GM19240 (cell line): ENCODE data around the gene S100A8.
"Not testable (repeated sequence)": the region's sequence is repeated elsewhere in the genome, so short reads cannot be mapped to it uniquely, and the experiment has no call there.

Experiments
- DNase-seq: peaks from one replicate; pipeline ENCODE4 v3.0.0; 2011; ENCODE audit warnings: low spot score; ENCODE audit not compliant: insufficient read length

Gene S100A8

GRCh38 chr1:153390938-153391710 is at the start of gene S100A8:
Gene S100A8, minus strand, starts transcription at chr1:153391073. Its CDS starts 538 bp downstream, at chr1:153390535.
- no peak for DNase-seq

DNA sequence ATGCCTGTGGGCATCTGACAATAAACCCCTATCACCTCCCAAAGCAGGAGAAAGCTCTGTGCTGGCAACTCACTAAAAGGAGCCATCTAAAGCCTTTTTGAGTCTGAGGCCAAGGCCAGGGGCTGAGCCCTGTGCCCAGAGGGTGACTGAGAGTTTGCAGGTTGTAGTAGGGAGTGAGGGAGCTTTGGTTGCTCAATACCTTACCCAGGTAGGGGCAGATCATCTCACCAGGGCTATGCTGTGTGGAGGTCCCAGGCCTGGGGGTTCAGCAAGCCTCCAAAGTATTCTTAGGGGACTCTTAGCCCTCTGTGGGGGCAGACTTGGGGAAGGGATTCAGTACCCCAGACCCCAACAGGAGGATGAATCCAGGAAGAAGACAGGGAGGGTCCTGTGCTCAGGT is 48.4 kb upstream of the S100A8 start:
- DNase-seq = no peak

GRCh38 chr1:153438599-153438998 is 47.7 kb upstream of the S100A8 start:
- no peak for DNase-seq

- DNase-seq = no peak
These were observed 46.4 kb upstream of the S100A8 start for GRCh38 chr1:153437236-153437635.

DNA sequence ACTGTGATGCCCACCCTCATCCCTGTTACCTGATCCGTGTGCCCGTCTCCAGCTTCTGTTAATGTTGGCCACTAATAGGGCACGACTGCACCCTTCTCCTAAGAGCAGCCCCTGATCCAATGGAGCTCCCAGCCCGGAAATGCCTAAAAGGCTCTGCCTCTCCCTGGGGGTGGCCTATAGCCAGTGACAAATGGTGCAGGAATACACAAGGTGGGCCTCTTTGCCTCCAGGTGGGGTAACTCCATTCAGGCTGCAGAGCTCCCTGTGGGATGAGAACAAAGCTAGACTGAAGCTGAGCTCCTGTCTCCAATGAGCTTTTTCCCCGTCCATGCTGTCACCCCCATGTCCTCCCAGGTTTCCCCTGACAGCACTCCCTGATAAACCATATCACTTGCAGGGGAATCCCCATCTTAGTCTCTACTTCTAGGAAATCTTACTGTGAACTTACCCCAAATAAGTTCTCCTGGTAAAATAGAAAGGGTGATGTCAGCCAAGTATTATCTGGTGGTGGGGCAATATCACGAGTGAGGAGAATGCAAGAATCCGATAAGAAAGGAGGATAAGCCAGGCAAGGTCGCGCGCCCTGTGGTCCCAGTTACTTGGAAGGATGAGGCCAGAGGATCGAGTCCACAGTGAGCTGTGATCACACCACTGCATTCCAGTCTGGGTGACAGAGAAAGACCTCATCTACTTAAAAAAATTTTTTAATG is 44.0 kb upstream of the S100A8 start:
- no peak for DNase-seq

GRCh38 chr1:153432874-153433681 is 42.2 kb upstream of the S100A8 start:
- DNase-seq = no peak

DNA sequence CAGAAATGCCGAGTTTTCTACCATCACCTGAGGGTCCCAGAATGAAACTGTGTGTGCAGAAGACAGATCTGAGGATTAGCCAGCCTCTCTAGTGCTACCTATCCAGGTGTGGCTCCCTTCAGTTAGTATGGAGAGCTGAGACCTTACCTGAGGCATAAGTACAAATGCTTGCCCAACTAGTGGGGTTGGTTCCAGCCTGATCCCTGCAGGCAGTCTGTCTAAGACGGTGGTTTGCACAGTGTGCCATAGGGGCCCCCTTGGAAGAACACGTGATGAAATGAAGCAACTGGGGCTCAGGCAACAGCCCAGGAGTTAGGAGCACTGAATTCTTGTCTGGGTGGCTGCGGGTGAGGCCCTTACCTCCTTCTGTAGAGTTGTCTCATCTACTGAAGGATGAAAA is 41.1 kb upstream of the S100A8 start:
- DNase-seq = no peak

DNA sequence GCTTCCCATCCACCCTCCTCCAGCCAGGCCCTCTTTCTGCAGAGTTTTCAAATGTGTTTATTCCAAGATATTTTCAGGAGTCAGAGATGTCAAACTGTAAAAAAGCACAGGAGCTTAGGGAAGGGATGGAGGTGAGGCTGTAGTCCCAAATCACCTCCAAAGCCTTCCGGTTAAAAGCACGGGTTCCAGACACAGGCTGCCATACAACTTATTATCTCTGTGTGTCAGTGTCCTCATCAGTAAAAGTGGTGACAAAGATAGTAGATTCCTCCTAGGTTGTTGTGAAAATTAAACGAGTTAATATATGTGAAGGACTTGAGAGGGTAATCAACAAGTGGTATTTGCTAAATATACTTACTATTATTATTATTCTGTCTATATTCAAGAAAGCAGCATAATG is 40.6 kb upstream of the S100A8 start:
- no peak for DNase-seq

GRCh38 chr1:153431002-153431401 is 40.1 kb upstream of the S100A8 start:
- no peak for DNase-seq

DNA sequence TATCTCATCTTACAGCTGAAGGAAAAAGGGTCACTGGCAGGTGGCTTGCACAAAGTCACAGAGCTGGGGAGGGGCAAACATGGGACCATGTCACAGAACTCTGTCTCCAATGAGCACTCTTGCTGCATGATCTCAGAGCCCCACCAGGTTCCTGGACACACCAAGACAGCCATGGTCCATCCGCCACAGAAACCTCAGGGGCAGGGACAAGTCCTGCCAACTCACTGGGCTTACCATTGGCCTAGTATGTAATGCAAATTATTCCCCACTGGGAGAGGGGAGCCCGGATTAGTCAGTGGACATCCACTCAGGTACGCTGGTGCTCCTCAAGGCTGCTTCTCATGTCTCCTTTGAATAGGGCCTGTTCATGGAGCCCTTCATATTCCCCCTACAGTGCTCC is 39.7 kb upstream of the S100A8 start:
- no peak for DNase-seq

- no peak for DNase-seq
These were observed 39.3 kb upstream of the S100A8 start for GRCh38 chr1:153430166-153430553.

DNA sequence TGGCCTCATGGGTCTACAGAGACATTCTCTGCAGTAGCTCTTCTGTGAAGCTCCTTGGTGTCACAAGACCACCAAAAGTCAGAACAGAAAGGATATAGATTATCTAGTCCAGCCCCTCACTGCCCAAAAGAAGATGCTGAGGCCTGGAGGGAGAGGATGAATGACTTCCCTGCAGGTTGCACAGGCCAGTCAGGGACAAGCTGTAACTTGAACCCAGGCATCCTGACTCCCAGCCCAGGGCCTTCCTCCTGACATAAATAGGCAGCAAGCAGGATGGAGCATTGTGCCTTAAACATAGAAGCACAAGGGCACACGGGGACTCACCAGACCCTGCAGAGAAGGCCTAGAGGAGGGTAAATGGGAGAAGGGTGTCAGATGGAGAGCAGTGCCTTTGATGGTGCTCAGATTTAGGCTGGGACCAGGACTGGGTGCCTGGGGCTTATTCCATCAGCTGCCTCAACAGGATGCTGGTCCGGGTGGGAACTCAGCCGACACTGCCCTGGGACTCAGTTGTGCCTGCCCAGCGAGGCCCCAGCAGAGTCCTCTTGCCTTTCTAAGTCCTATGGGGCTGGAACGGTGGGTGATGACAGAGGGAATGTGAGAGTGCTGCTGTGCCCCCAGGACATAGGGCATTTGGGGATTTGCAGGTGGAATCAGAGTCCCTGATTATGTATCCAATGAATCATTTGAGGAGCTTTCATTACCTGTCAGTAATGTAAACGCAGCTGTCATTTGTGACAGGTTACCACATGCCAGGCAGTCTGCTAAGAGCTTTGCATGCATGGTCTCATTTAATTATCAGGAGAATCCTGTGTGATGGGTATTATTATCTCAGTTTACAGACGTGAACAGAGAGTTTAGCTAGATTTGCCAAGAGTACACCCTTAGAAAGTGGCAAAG is 38.6 kb upstream of the S100A8 start:
- no peak for DNase-seq

DNA sequence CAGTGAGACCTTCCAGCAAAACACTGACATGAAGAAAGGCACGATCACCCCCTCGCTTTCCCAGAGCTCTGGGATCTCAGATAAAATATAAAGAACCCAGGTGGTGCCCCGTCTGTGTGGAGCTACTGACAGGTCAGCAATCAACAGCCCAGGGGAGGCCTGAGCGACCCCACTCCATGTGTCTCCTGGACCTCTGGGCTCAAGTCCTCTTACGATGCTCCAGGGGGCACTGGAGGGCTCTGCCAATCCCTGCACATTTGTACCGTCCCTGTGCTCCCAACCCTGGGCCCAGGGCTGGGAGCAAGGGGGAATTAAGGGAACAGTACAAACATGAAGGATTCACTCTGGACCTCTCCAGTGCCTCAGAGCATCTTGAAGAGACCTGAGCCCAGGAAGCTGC is 37.9 kb upstream of the S100A8 start:
- no peak for DNase-seq

GRCh38 chr1:153428073-153428638 is 37.3 kb upstream of the S100A8 start:
- DNase-seq = no peak

- no peak for DNase-seq
These were observed 35.9 kb upstream of the S100A8 start for GRCh38 chr1:153426809-153427208.

- DNase-seq = peak; percentile 24
These were observed 31.7 kb upstream of the S100A8 start for GRCh38 chr1:153422450-153423068.

DNA sequence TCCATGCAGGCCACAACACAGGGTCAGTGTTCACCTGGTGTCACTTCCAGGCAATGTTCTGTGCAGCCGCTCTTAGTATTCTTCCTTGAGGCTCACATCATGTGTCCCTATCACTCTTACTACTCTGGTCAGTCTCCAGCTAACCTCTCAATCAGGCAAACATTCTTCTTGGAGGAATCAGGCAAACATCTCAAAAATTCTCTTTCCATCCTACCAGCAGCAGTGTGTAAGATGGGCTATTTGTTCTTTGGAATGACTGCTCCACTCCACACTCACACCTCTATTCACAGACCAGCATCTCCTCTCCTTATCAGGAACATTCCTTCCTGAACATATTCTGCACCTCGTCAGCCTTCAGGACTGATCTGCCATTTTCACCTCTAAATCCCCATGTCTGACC is 29.4 kb upstream of the S100A8 start:
- DNase-seq = no peak

DNA sequence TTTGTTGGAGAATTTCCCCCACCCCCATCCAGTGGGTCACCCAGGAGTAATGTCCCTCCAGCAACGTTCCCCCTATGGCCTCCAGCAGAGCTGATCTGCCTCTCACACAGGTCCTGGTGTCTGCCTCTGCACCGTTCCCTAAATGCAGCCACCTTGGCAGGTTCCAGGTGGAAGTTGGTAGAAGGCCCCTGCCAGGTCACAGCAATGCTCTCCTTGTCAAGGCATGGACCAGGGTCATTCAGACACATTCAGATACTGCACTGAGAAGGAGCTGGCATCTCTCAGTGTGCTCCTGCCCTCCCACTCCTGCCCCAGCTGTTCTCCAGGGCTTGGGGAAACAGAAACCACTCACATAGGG is 28.5 kb upstream of the S100A8 start:
- DNase-seq = not testable (repeated sequence)

GRCh38 chr1:153418758-153419435 is 28.0 kb upstream of the S100A8 start:
- DNase-seq = not testable (repeated sequence)
